ENCODE results near the gene PTTG1.
A peak's percentile ranks its signal among the peaks of the same experiment; 100 is the strongest.
"Not testable (repeated sequence)": the region's sequence is repeated elsewhere in the genome, so short reads cannot be mapped to it uniquely, and the experiment has no call there.

The PTTG1 gene

DNA sequence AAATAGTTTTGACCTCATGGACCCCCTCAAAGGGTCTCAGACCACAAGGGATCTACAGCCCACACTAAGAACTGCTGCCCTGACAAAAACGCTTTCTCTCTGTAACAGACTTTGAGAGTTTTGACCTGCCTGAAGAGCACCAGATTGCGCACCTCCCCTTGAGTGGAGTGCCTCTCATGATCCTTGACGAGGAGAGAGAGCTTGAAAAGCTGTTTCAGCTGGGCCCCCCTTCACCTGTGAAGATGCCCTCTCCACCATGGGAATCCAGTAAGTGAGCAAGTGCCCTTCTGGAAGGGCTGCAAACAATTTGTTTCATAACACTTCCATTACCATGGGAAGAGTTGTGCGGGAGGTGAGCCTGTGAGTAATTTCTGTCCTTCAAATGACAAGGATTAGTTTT is 6.0 kb downstream of the PTTG1 start:
- FAIRE-seq, result no peak

DNA sequence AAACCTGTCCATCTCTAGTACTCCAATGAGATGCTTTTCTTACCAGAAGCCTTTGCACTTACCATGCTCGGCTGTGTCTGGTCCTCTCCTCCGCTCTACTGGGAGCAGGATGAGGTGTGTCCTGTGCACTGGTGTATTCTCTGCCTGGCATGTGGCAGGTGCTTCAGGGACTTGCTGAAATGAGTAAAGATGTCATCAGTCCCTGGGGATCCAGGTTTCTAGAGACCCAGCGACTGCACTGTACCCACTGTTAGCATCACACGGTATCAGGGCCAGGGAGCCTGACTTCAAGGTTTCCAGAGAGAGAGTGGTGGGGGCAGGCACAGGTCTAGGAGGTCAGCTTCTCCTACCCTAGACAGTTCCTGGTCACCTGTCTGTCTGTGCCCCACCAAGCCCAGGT is 10.5 kb downstream of the PTTG1 start:
- FAIRE-seq, result no peak

DNA sequence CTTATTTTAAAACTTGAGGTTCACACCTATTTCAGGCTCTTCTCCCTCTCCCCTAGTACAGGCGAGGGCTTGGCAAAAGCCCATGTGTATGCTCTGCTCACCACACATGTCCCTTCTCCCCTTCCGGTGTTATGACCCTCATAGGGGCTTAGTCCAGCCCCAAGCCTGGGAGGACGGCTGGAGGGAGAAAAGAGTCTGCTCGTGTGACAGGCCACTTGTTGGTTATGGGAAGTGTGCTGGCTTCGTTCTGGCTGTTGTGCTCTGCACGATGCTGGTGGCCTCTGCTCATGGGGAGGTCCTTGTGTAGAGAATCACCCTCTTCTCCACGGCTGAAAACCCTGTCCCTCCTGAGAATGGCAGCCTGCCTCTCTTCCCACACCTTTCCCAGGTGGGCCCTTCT is 11.1 kb downstream of the PTTG1 start:
- no peak for FAIRE-seq

DNA sequence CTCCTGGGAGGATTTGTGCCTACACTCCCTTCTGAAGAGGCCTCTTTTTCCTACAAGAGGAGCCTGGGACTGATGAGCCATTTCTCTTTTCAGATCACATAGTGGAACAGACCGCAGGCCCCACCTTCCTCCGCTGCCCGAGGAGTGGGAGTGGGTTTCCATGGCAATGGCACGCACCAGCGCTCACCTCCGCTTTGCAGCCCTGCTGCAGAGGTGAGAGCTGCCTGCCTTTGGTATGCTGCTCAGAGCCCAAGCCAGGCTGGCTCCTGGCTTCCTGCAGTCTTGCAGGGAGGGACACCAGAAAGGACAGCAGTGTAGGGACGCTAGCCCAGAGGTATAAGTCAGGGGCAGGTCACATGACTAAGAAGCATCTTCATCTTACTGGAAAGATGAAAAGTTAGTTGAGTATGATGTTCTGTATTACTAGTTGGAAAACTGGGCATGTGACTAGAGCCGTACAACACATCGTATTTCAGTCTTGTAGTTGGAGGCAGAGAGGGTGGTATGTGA is 12.4 kb downstream of the PTTG1 start:
- no peak for FAIRE-seq

DNA sequence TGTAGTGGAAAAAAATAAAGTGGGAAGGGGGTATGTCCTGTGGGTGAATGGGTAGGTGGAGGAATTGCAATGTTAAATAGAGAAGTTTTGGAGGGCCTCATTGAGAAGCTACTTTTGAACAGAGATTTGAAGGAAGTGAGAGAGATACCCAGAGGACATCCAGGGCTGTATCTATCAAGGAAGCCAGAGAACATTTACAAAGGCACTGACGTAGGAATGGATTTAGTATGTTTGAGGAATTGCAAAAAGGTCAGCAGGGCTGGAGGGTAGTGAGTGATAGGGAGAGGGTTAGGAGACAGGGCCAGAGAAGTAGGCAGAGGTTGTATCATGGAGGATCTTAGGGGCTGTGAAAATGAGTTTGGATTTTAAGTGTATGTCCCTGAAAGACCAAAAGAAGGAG is 13.9 kb downstream of the PTTG1 start:
- no peak for FAIRE-seq

DNA sequence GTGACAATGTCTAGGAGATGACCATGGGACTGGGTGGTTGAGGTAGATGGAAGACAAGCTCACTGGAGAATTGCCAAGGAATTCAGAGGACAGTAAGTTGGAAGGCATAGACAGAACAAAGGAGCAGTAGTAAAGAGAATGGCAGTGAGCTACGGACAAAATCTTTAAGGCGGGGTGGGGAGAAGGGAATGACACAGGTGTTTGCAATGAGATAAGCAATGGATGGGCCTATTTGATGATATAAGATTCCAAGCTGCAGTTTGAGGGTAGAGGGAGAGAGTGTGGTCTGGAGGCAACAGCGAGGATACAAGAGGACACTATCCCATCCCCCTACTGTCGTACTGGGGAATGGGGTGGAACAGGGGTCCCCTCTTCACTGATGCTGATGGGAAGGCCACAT is 14.4 kb downstream of the PTTG1 start:
- FAIRE-seq, result no peak

DNA sequence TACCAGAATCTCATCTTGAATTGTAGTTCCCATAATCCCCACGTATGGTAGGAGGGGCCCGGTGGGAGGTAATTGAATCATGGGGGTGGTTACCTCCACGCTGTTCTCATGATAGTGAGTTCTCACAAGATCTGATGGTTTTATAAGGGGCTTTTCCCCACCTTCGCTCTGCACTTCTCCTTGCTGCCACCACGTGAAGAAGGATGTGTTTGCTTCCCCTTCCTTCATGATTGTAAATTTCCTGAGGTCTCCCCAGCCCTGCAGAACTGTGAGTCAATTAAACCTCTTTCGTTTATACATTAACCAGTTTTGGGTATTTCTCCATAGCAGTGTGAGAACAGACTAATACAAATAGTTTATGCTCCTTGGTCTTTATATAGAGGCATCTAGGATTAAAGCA is 15.0 kb downstream of the PTTG1 start:
- not testable (repeated sequence) for FAIRE-seq

DNA sequence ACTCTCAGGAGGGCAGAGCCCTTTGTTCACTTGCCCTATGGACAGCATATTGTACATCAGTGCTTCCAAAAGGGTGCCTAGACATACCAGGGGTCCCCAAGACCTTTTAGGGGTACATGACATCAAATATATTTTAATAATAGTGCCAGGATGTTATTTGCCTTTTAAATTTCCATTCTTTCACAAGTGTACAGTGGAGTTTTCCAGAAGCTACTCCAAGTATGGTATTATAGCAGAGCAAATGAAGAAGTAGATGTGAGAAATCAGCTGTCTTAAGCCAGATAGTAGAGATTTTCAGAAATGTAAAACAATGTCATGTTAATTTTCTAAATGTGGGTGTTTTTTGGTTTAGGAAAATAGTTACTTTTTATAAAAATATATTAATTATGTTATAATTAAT is 15.6 kb downstream of the PTTG1 start:
- no peak for FAIRE-seq

DNA sequence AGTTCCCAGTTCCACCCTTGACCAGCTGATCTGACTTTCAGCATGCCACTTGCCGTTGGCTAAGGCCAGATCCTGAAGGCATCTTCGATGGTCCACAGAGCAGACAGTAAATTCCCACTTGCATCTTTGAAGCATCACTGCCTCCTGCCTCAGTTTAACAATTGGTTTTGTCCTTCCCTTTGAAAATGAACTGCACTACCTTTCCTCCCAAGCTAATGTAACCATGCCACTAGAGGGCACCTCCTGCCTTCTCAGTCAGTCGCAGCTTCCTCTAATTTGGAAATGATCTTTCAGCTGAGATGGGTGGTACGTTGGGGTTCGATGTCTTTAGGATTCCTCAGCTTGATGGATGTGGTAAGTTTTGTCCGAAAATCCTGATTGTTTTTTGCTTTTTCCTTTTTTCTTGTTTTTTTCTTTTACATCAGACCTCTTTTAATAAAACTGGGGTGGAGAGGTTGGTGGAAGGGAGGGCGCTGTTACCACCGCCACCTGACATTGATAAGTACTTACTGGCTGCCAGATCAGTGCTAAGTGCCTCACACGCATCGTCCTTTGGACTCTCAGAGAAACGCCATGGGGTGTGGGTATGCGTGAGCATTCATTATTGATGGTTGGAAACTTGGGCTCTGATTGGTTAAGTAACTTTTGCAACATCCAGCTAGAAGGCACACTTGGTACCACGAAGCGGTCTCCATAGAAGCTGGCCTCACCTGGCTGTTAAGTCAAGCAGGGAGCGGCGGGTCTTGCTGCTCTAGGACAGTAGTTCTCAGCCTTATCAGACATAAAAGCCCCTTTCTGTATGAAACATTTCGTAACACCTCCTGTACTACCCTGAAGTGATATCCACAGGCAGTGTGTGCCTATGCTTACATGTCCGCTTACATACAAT is 16.9 kb downstream of the PTTG1 start:
- peak; percentile 49 for FAIRE-seq

DNA sequence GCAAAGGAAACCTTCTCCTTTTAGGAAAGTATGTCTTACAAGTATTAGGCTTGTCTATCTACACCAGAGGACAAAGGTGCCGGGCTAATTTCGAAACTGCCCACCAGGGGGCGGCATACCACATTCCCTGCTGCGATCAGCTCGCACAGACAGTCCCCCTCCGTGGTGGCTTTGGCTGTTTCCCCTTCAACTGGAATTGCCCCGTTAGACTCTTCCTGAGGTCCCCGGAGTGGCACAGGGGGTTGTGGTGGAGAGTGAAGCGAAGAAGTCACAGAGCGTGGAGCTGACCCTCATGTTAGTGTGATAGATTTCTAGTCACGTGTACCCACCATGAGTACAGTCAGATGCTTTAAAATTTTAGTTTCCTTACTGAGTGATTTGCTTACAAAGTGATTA is 17.5 kb downstream of the PTTG1 start:
- no peak for FAIRE-seq

DNA sequence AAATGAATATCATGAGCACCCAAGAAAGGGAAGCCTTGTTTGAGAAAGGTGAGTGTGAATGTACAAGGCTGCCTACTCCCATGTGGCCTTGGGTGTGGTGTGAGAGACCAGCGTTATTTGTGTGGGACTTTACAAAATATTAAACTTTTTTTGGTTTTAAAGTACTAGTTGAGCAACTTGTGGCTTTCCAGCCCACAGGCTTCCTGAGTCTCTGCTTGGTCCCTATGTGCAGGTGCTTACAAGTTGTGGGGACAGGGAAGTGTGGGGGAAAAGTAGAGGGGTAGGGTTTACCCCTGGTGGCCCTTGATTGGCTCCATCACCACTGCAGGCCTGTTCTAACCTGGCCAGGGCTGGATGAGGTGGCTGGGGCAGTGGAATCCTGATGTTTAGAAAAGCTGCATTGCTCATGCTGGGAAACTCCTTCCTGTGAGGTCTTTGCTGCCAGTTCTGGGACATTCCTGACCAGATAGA is 19.7 kb downstream of the PTTG1 start:
- FAIRE-seq, result no peak

DNA sequence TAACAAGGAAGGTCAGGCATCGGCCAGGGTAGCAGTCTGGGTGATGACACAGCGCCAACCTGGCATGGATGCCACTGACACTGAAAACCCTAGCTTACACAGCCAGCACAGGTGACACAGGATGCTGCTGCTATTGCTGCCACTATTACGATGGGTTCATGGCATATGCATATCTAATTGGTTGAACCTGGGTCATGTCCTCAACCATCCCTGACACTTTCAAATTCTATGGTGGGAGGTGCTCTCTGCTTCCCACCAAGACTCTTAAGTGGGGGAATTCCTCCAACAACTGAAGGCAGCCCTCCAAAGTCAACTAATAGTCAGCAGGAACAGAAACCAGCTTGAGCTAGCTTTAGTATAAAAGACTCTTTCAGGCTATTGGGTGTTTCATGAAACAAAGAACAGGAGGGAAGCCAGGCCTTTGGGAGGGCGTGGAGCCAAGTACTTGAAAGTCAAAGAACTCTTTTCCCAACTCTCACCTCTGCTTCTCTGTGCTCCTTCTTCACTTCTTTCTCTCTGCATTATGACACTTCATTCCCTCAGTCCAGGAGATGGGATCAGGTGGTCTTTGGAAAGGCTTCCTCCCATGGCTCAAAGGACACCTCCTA is 21.3 kb downstream of the PTTG1 start:
- FAIRE-seq, result no peak

DNA sequence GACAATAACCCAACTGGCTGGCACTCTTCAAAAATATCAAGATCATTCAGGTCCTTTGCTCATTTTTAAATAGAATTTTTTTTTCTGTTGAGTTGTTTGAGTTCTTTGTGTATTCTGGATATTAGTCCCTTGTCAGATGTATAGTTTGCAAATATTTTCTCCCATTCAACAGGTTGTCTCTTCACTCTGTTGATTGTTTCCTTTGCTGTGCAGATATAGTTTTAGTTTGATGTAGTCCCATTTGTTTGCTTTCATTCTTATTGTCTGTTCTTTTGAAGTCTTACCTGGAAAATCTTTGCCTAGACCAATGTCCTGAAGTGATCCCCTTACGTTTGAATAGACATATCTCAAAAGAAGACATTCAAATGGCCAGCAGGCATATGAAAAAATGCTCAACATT is 22.8 kb downstream of the PTTG1 start:
- no peak for FAIRE-seq

DNA sequence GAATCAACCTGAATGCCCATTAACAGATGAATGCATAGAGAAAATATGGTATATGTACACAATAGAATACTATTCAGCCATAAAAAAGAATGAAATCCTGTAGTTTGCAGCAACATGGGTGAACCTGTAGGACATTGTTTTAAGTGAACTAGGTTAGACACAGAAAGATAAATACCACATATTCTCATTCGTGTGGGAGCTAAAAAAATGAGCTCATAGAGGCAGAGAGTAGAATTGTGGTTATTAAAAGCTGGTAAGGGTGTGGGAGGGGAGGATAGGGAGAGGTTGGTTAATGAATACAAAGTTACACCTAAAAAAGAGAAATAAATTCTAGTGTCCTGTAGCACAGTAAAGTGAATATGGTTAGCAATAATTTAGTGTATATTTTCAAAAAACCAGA is 23.5 kb downstream of the PTTG1 start:
- FAIRE-seq, result no peak

DNA sequence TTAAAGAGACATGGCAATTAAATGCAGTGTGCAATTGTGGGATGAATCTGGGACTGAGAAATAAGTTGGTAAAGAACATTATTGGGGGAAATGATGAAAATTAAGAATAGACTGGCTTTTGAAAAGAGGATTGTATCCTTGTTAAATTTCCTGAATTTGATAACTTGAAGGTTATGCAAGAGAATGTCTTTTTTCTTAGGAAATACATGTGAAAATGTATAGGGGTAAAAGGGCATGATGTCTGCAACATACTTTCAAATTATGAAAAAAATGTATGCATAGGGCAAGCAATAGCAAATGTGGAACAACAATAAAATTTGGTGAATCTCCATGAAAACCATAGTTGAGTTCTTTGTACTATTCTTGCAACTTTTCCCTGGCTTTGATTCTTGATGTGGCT is 24.1 kb downstream of the PTTG1 start:
- FAIRE-seq, result no peak

DNA sequence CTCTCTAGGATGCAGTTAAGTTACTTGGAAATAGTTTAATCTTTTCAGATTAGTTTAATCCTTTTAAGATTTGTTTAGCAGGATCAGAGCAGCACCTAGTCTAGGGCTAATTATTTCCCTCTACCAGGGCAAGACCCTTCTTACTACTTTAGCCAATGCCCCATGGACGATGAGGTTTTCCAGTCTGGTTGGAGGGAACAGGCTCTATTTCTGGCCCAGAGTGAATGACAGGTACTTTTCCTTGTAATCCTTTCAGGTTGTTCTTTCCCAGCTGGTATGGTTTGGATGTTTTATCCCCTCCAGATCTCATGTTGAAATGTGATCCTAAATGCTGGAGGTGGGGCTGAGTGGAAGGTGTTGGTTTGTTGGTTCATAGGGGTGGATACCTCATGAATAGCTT is 27.2 kb downstream of the PTTG1 start:
- no peak for FAIRE-seq

DNA sequence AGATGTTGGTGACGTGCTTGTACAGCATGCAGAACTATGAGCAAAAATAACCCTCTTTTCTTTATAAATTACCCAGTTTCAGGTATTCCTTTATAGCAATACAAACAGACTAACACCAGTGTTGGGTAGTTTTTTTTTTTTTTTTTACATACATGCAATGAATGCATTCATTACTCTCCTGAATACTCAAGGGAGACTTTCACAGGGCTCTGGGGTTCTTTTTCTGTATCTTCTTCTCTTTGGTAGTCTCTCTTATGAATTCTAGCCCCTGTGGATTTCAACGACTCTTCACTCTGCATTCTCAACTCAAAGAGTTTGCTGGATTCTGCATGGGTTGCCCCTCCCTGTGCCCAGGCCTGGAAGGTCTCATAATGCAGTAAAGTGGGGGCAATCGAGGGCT is 27.8 kb downstream of the PTTG1 start:
- FAIRE-seq, result no peak

DNA sequence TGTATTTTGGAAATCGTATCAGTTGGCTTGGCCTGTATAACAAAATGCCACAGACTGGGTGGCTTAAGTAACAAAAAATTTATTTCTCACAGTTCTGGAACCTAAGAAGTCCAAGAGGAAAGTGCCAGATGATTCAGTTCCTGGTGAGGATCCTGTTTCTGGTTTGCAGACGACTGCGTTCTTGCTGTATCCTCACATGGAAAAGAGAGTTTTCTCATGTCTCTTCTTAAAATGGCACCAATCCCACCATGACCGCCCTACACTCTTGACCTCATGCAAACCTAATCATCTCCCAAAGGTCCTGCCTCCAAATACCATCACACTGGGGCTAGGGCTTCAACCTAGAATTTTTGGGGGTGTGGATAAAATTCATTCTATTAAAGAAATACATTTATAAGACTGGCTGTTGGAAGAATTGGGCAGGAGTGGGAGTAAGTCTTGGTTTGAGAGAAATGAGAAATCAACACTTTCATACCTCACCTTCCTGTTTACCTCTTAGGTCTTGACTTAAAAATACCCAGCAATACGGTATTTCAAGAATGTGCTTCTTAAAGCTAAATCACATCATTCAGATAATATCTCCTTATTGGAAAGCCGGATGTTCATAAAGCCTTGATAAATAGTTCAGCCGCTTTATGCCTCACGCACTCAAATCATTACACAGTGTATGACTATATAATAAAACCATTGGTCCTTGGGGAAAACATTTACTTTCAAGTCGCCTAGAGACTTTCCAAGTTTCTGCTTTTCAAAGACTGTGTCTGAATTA is 28.7 kb downstream of the PTTG1 start:
- FAIRE-seq, result no peak

DNA sequence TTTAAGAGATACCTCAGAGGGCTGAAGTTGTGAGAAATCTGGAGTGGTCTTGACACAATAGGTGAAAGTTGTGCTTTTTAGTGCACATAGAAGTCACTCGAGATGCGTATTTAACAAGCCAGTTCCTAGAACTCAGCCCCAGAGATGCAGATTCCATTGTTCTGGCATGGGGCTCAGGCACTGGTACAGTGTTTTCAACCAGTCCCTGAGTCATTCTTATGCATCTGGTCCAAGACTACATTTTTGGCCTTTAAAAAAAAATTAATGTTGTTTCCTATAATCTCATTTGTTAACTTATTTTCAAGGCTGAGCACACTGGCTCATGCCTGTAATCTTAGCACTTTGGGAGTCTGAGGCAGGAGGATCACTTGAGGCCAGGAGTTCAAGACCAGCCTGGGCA is 29.6 kb downstream of the PTTG1 start:
- no peak for FAIRE-seq

DNA sequence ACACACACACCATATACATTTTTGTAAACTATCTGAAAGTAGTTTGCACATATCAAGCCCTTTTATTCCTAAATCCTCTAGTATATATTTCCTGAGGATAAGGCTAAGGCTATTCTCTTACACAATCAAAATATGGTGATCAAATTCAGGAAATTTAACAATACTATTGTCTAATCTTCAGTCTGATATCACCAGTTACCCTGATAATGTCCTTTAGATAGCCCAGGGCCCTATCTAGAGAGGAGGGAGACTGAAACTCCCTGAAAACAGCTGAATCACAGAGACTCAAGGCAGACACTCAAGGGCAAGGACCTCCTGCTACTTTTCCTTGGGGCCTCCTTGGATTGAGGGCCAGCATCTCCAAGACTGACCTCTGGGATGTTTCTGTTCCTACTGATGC is 30.4 kb downstream of the PTTG1 start:
- no peak for FAIRE-seq

DNA sequence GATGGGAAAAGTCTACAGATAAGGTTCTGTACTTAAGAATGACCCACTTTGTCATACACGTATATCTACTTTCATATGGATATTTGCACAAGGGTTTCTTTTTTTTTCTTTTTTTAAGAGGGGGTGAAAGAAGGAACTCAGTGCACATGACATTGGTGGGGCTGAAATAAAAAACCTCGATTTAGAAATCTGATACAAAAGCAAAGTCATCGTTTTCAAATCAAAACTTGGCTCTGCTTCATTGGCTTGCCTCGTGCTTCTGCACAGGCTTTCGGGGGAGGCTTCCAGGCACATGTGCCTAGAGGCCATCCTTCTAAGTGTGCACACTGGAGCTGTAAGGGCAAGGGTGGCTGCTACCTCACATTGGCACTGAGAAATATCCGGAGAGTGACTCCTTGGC is 31.1 kb downstream of the PTTG1 start:
- no peak for FAIRE-seq

DNA sequence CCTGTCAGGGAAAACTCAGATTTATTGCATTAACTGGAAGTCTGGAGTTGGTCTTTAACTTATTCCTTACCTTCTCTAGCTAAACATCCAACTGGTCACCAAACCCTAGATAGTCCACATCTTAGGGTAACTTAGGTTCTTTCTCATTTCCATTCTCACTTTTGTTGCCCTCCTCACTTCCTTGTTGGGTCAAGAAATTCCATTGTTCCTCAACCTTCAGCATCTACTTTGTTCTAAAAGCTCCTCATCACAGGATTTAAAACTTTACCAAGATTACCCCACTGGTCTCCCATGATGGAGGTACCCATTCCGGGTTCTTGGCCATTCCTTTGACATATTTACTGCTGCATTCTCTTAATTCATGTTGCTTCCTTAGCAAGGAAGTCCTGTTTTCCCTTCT is 32.1 kb downstream of the PTTG1 start:
- FAIRE-seq, result no peak

DNA sequence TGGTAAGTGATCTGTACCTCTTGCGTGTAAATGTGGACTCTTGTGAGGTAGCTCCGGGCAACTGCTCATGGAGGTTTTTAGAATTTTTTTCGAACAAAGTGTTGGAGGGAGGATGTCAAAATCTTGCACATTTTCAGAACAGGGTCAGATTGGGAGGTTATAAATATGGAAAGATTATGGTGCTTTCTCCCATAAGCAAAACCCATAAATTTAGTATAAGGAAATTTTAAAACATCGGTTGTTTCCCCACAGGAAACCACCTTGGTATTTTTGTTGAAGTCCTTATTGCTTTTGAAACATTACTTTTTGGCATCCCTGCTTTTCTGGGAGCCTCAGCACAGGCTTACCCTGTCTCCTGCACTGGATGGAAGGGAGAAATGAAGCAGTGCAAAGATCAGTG is 33.9 kb downstream of the PTTG1 start:
- no peak for FAIRE-seq

Measured in A204.1 (cell line).